ENCODE measurements around the gene MYH9.

DNA sequence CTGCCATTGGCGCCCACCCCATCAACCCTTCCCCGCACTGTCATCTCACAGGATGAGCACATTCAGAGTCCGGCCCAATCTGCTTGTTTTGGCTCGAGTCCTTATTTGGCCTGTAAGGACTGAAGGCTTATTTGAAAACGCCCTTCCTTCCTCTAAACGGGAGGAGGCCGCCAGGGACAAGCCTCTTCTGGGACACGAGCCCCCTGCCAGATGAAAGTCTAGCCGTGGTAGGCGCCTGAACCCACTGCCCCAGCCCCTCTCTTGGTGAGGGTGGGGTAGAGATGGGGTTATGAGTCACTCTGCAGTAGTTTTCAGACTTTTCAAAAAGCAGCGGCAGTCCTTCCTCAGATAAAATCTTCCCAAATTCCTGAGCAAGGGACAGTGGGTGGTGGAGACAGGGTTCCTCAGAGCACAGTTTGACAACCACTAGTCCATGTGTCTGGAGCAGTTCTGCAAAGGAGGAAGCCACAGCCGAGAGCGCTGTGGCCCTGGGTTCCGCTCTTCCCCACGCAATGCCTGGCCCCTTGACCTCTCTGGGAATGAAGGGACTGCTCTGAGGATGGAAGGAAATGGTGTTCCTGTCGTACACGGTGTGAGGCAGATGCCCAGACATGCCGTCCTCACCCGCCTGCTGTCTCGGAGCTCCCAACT, 57.0 kb downstream of the MYH9 start:
- no peak for TF ChIP-seq EZH2phosphoT487 (conservative IDR thresholded peaks at IDR 0.05; ENCODE audit: low read length)
- no peak for TF ChIP-seq CTCF (IDR thresholded peaks at IDR 0.05; ENCODE audit: insufficient read depth, low read length, poor library complexity, severe bottlenecking)

Data from SU-DHL-6 (cell line).